Measurements from ENCODE around the gene MYL7. TPM values are rescaled to one million over a fixed set of nuclear protein-coding genes. Genes with fewer than 3 reads are reported as not detected.

MYL7 gene
- total and polyA plus RNA-seq, 2 of the 4 experiments (the other 2 are of a cell fraction): 0.24 TPM; not detected in 1

GRCh38 chr7:44143646-44144250 is 2.6 kb upstream of the MYL7 start:
- Histone ChIP-seq H4K8ac (ENCODE audit: low read depth in 2 of 2, low read length in 2 of 2) (no peak overlapping the region), H3K18ac (ENCODE audit: low read depth, low read length) (no peak overlapping the region), H2AK9ac (replicated peaks; ENCODE audit: low read depth, low read length, poor library complexity) (no peak overlapping the region), H3K4ac (ENCODE audit: low read depth, low read length) (no peak overlapping the region), H3K14ac (replicated peaks; ENCODE audit: low read depth, low read length) (no peak overlapping the region), H3K4me2 (ENCODE audit: low read depth, low read length) (no peak overlapping the region), H3K4me3 (ENCODE audit: insufficient read depth, low read depth, low read length) (no peak overlapping the region), H3K56ac (ENCODE audit: extremely low read depth, insufficient read depth, low read length) (no peak overlapping the region), H3K23ac (ENCODE audit: low read depth, low read length) (no peak overlapping the region), H3K9ac (ENCODE audit: low read depth, low read length) (no peak overlapping the region), H2BK120ac (ENCODE audit: low read depth, low read length) (no peak overlapping the region), H2BK20ac (ENCODE audit: low read depth, low read length) (no peak overlapping the region), H4K91ac (ENCODE audit: insufficient read depth, low read depth, low read length) (no peak overlapping the region), H3K79me1 (ENCODE audit: low read depth in 1 of 2, low read length in 2 of 2) (no peaks in the 10 kb centered on the region), H2BK15ac (ENCODE audit: low read depth, low read length) (no peak overlapping the region), H4K5ac (ENCODE audit: low read depth, low read length) (no peak overlapping the region), H2AFZ (replicated peaks; ENCODE audit: low read length, poor library complexity) (no peak overlapping the region), H3K9me3 (ENCODE audit: control insufficient read depth, insufficient read depth, low read length) (no peaks in the 10 kb centered on the region), H2BK5ac (ENCODE audit: low read depth, low read length, poor library complexity, severe bottlenecking) (no peak overlapping the region), H3K36me3 (ENCODE audit: control insufficient read depth, insufficient read depth, low read length) (no peaks in the 10 kb centered on the region), H3K27ac (ENCODE audit: insufficient read depth, low read length) (no peak overlapping the region), H3K27me3 (ENCODE audit: control insufficient read depth, insufficient read depth, low read length) (peaks cover 36% of the 10 kb centered on the region), H3K4me1 (ENCODE audit: control insufficient read depth, insufficient read depth, low read length) (peaks cover 3% of the 10 kb centered on the region; the same call in 1 of the 2 replicates), H4K20me1 (ENCODE audit: insufficient read depth, low read length) (no peaks in the 10 kb centered on the region), H3K9me1 (ENCODE audit: insufficient read depth, low read length) (peaks cover 3% of the 10 kb centered on the region; the same call in 1 of the 2 replicates), H2AK5ac (ENCODE audit: low read depth, low read length) (no peak overlapping the region)
- DNase-seq (no peak), ATAC-seq (ENCODE audit: low read depth) (no peak)
- ChIA-PET POLR2A (ENCODE audit: unreplicated experiment) (no interaction called here), CTCF (no interaction called here)
- in situ Hi-C loops (cut with MboI; ENCODE audit: low sequenced_read_pairs) (no loop called here), dilution Hi-C loops (cut with HindIII; ENCODE audit: low sequenced_read_pairs, unreplicated experiment) (no loop called here), intact Hi-C loops (cut with micrococcal nuclease) (no loop called here)
- TF ChIP-seq CHD1 (IDR thresholded peaks at IDR 0.05; ENCODE audit: low read depth, low read length) (no peak), MAFK (IDR thresholded peaks at IDR 0.05; ENCODE audit: low read depth, low read length) (no peak), SMC3 (IDR thresholded peaks at IDR 0.05; ENCODE audit: low read depth, low read length) (no peak), CTCF (conservative IDR thresholded peaks at IDR 0.05; ENCODE audit: low read depth, low read length) (no peak)
- TF ChIP-seq, protein P1, sequence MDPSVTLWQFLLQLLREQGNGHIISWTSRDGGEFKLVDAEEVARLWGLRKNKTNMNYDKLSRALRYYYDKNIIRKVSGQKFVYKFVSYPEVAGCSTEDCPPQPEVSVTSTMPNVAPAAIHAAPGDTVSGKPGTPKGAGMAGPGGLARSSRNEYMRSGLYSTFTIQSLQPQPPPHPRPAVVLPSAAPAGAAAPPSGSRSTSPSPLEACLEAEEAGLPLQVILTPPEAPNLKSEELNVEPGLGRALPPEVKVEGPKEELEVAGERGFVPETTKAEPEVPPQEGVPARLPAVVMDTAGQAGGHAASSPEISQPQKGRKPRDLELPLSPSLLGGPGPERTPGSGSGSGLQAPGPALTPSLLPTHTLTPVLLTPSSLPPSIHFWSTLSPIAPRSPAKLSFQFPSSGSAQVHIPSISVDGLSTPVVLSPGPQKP (IDR thresholded peaks at IDR 0.05; ENCODE audit: borderline replicate concordance, low read depth, low read length): no peak
- WGBS, 2 experiments (ENCODE audit: extremely low coverage in 2 of 2, insufficient read length in 1 of 2): 40% methylated on average over 1 of the region's 6 CpGs; no CpG with 5 or more reads in 1 of the 2 experiments
- no TSS peak for BruUV-seq (replicated peaks)
